Islet precursor cell (in vitro differentiated cells): ENCODE results near the gene FKBP9.
"Not testable (repeated sequence)": the region's sequence is repeated elsewhere in the genome, so short reads cannot be mapped to it uniquely, and the experiment has no call there.

Experiments used
- DNase-seq: peaks from one replicate; pipeline ENCODE4 v3.0.0-alpha.2; 2018

FKBP9 gene

DNA sequence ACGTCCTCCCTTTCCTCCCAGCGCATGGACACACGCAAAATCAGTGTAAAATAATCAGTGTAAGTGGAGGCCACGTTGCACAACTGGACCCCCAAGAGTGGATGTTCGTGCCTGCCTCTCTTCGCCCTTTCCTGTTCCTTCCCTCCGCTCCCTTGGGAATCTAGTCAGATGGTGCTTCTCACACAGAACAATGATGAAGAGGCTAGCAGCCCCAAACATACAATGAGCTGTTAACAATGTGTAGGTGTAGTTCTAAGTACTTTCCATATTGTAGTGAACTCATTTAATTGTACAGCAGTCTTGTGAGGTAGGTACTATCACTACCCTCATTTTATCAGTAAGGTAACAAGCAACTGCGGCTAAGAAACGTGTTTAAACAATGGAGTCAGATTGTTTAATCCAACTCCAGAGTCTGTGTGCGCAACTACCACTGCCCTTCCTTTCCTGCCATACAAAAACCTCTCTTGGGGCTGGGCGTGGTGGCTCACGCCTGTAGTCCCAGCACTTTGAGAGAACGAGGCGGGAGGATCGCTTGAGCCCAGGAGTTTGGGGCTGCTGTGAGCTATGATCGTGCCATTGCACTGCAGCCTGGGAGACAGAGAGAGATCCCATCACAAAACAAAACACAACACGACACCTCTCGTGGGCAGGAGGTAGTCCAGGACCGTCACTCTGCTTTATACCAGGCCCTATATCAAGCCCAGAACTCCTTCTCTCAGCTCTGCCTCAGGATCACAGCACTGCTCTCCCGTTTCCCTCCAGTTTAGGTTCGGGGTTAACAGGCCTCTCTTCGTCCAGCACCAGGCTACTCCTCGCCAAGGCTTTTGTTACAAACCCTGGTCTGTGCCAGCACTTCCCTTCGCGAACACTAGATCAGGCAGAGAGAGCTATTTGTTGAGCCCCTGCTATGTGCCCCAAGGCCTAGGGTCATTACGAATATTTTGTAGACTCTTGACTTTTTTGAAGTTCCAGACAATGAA lies 1.1 kb downstream of the FKBP9 start:
- no peak for DNase-seq

- DNase-seq: not testable (repeated sequence)
These were observed 6.7 kb downstream of the FKBP9 start for GRCh38 chr7:32963880-32964301.

GRCh38 chr7:32964461-32965159 lies 7.4 kb downstream of the FKBP9 start:
- not testable (repeated sequence) for DNase-seq

DNA sequence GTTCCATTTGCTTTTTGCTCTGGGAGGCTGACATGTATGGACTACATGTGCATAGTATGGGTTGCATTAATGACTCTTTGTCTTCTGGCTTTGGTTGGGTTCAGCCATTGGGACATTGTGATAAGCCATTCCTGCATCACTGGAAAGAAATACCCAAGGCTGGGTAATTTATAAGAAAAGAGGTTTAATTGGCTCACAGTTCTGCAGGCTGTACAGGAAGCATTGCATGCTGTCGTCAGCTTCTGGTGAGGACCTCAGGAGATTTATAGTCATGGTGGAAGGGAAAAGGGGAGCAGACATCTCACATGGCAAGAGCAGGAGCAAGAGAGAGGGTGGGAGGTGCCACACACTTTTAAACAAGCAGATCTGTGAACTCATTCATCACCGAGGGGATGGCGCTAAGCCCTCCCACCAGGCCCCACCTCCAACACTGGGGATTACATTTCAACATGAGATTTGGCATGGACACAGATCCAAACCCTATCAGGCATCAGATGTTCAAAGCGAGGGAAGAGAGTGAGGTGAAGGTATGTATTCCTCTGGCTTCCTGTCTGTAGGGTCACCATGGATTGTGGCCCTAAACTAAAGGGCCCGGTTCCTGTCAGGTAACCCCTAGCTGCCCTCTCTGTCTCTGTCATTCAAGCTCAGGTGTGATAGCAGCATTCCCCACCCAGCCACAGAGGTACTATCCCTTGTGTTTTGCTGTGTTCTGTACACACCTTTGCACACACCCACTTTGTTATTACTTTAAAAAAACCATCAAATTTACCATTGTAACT lies 9.4 kb downstream of the FKBP9 start:
- not testable (repeated sequence) for DNase-seq

GRCh38 chr7:32967268-32967582 lies 10.0 kb downstream of the FKBP9 start:
- not testable (repeated sequence) for DNase-seq

GRCh38 chr7:32971967-32972366 lies 14.7 kb downstream of the FKBP9 start:
- DNase-seq: not testable (repeated sequence)

- not testable (repeated sequence) for DNase-seq
These were observed 19.9 kb downstream of the FKBP9 start for GRCh38 chr7:32977159-32977558.

DNA sequence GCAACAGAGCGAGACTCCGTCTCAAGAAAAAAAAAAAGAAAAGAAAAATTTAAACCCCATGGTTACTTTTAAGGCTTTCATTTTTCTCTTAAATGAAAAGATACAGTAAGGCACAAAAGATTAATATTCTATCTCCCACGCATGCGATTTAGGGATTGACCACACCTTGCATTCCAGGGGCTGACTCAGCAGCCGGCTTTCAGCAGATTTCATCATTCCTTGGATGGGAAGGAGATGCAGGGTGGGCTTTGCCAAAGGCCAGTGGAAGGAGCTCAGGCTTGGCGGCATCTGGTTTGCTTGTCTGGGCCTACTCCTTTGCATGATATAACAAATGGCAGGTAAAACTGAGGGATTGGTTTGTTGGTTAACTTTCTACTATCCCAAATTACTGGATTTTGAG lies 22.0 kb downstream of the FKBP9 start:
- DNase-seq: peak; percentile 66

- not testable (repeated sequence) for DNase-seq
These were observed 22.7 kb downstream of the FKBP9 start for GRCh38 chr7:32979902-32980301.

- DNase-seq: not testable (repeated sequence)
These were observed 30.9 kb downstream of the FKBP9 start for GRCh38 chr7:32988148-32988547.

DNA sequence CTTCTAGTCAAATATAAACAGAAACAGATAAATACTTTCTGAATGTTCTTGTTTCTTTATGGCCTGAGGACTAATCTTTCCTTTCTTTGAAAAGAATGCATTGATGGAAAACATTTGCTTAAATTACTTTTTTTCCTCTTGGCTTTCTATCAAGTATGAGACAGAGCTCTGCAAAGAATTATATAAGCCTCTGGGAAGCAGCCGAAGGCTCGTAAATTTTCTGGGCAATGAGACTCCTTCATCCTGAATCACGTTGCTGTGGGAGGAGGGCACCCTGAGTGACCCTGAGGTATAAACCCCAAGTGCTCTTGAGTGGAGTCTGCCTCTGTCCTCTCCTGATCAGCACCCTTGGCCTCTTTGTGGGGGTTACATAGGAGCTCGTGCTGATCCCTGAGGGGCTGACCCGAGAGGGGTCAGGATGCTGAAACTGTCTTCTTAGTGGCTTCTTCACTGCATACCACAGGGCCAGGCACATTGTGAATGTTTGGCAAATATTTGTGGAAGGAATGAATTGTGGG lies 33.9 kb downstream of the FKBP9 start:
- DNase-seq: not testable (repeated sequence)

GRCh38 chr7:32991975-32992700 lies 34.9 kb downstream of the FKBP9 start:
- not testable (repeated sequence) for DNase-seq

GRCh38 chr7:32992750-32993149 lies 35.5 kb downstream of the FKBP9 start:
- peak; percentile 76 for DNase-seq

- not testable (repeated sequence) for DNase-seq
These were observed 40.7 kb downstream of the FKBP9 start for GRCh38 chr7:32997956-32998355.

DNA sequence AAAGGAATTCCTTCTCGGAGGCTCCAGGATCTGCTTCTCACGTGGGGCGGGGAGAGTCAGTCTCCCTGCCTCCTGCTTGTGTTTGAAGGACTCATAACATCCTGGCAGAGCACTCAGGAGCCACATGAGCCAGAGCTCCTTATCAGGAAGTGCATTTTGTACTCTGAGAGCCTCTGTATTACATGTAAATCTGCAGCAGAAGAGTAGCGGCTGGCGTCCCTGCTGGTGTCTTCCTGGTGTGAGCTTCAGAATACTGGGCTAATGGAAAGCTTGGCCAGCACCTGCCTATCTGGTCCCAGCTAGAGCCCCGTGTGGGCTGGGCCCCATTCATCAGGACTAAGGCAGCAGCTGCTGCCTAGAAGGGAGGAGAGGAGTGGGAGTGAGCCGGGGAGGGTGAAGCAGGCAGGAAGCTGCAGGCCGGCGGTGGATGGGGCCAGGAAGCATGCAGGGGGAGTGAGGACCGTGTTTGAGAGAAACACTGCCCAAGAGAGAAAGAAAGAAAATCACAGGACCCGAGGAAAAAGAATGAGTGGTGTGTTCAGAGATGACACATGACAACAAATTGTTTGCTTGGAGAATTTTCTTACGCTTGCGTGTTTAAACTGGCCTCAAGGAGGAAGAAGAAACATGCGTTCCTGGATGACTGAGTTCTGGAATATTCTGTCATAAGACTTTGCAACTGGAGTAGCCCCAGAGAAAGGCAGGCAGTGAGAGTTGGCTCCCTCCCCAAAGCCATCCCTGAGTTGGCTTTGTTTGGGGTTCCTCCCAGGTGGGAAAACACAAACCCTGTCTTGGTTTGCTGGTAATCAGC lies 41.3 kb downstream of the FKBP9 start:
- peak; percentile 87 for DNase-seq

DNA sequence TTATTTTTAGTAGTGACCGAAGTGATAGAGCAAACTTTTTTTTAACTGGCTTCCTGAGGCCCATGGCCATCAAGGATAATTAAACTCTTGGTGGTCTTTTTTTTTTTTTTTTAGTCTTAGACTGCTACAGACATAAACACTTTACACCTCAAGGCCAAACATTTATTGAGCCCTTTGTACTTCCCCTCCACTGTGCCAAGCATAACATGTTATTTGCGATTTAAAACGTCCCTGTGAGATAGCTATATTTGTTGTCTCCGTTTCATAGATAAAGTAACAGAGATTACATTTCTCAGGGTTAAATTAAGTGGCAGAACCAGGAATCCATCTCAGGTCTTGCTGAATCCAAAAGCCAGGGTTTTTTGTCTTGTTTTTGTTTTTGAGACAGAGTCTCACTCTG lies 42.1 kb downstream of the FKBP9 start:
- DNase-seq: not testable (repeated sequence)

- not testable (repeated sequence) for DNase-seq
These were observed 45.9 kb downstream of the FKBP9 start for GRCh38 chr7:33003111-33003510.

- not testable (repeated sequence) for DNase-seq
These were observed 46.9 kb downstream of the FKBP9 start for GRCh38 chr7:33004104-33004616.

GRCh38 chr7:33005193-33005592 lies 48.0 kb downstream of the FKBP9 start:
- DNase-seq: not testable (repeated sequence)

DNA sequence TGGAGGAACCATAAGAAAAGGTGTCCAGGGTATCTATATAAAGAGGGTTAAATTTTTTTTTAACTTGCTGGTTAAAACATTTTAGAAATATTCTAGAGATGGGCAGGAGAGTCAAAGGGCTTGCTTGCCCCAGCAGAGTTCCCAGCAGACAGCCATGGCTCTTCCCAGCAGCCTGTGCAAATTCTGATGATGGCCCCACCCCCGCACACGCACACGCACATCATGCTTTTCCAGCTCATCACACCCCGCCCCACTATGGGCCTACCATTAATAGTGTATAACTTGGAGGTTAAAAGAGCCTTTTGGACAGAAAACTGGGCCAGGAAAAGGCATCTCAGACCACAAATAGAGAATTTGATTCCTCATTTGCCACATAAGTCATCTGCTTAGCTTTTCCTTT lies 48.5 kb downstream of the FKBP9 start:
- not testable (repeated sequence) for DNase-seq

- DNase-seq: no peak
These were observed 52.5 kb downstream of the FKBP9 start for GRCh38 chr7:33009734-33010133.
